OCI-LY7 (cell line): ENCODE measurements around the gene TMED7. TPM values are rescaled to one million over a fixed set of nuclear protein-coding genes. Genes with fewer than 3 reads are reported as not detected.

Source experiments
- BruUV-seq: library from RNA; stranded (reverse); fragments of 400-500 nt; replicated peaks from 2 replicates; lab custom pipeline; 2021; lab: Mats Ljungman, UMichigan
- CTCF ChIA-PET: fragments of 300-600 bp; sonication (Branson Sonifier 250); formaldehyde crosslinking; loops from one replicate; lab custom pipeline; 2022; ENCODE audit warnings: antibody characterized with exemption; ENCODE audit not compliant: unreplicated experiment; lab: Charles Lee
- POLR2A ChIA-PET: fragments of 300-600 bp; sonication (Branson Sonifier 250); formaldehyde crosslinking; loops from one replicate; lab custom pipeline; 2022; ENCODE audit warnings: antibody characterized with exemption; lab: Charles Lee
- DNase-seq: peaks from one replicate; pipeline ENCODE4 v3.0.0-alpha.2; 2015; ENCODE audit warnings: low spot score
- H2AFZ ChIP-seq: fragments of 200-600 bp; sonication (generic), shearing (Covaris generic); 2 replicates; pipeline ENCODE4 v1.6.1; 2014; ENCODE audit warnings: mild to moderate bottlenecking, antibody characterized with exemption, low read length, moderate library complexity
- H3K27ac ChIP-seq: fragments of 200-600 bp; sonication (generic); 2 replicates; pipeline ENCODE4 v1.5.1; 2014; ENCODE audit warnings: mixed run types, low read depth, mild to moderate bottlenecking, moderate library complexity, low read length, inconsistent platforms; ENCODE audit not compliant: poor library complexity, severe bottlenecking
- H3K36me3 ChIP-seq: fragments of 200-600 bp; sonication (generic); 2 replicates; pipeline ENCODE4 v1.6.1; 2014; ENCODE audit warnings: mild to moderate bottlenecking, antibody characterized with exemption, low read length, moderate library complexity, mixed read lengths; ENCODE audit not compliant: insufficient read depth
- H3K4me1 ChIP-seq: fragments of 200-600 bp; sonication (generic); 2 replicates; pipeline ENCODE4 v1.5.1; 2014; ENCODE audit warnings: mild to moderate bottlenecking, low read length; ENCODE audit not compliant: insufficient read depth, poor library complexity, severe bottlenecking
- H3K4me2 ChIP-seq: fragments of 200-600 bp; sonication (generic); 2 replicates; pipeline ENCODE4 v1.6.1; 2014; ENCODE audit warnings: mild to moderate bottlenecking, low read length
- H3K4me3 ChIP-seq: fragments of 200-600 bp; sonication (generic); 2 replicates; pipeline ENCODE4 v1.5.1; 2014; ENCODE audit warnings: mild to moderate bottlenecking, low read depth, low read length; ENCODE audit not compliant: poor library complexity, severe bottlenecking
- H3K79me2 ChIP-seq: fragments of 200-600 bp; sonication (generic); 2 replicates; pipeline ENCODE4 v1.6.1; 2016; ENCODE audit warnings: low read depth, mild to moderate bottlenecking, low read length, moderate library complexity, mixed read lengths; ENCODE audit not compliant: insufficient read depth
- H3K9me2 ChIP-seq: fragments of 200-600 bp; sonication (generic); 2 replicates; pipeline ENCODE4 v1.6.1; 2016; ENCODE audit warnings: mild to moderate bottlenecking, low read length, mixed read lengths; ENCODE audit not compliant: insufficient read depth
- H3K9me3 ChIP-seq: fragments of 200-600 bp; sonication (generic); 2 replicates; pipeline ENCODE4 v1.6.1; 2014; ENCODE audit warnings: mild to moderate bottlenecking, mixed run types, low read length, mixed read lengths
- H4K20me1 ChIP-seq: fragments of 200-600 bp; sonication (generic); 2 replicates; pipeline ENCODE4 v1.6.1; 2014; ENCODE audit warnings: mild to moderate bottlenecking, antibody characterized with exemption, low read length, moderate library complexity, mixed read lengths; ENCODE audit not compliant: insufficient read depth
- EZH2phosphoT487 ChIP-seq: fragments of 200-600 bp; sonication (generic); IDR thresholded peaks from 2 replicates; pipeline ENCODE4 v1.6.1; 2018; ENCODE audit warnings: low read depth, borderline replicate concordance, mild to moderate bottlenecking, mixed run types, antibody characterized with exemption, low read length, moderate library complexity, mixed read lengths
- intact Hi-C: fragments of 100-400 bp; cut with micrococcal nuclease; formaldehyde crosslinking; loops from one replicate; pipeline ENCODE4 v1.10.0; 2022; ENCODE audit not compliant: unreplicated experiment
- total RNA-seq, 2 experiments: library from RNA; depleted of rRNA in 1 of 2; stranded (reverse); fragments of >200 nt in 1 of 2; shearing (Covaris generic) in 1 of 2; gene quantifications; 2 replicates each; pipeline ENCODE4 v1.2.3, GENCODE V29; 2014 to 2022
- TF ChIP-seq, protein P1 (sequence below): fragments of 200-600 bp; sonication (generic); conservative IDR thresholded peaks from 2 replicates; pipeline ENCODE4 v1.5.1; 2014; ENCODE audit warnings: mild to moderate bottlenecking, antibody characterized with exemption, low read length, moderate library complexity, mixed read lengths

TMED7 gene
- total RNA-seq, 2 experiments from 2014 or later, result 35.8 to 55.1 TPM

DNA sequence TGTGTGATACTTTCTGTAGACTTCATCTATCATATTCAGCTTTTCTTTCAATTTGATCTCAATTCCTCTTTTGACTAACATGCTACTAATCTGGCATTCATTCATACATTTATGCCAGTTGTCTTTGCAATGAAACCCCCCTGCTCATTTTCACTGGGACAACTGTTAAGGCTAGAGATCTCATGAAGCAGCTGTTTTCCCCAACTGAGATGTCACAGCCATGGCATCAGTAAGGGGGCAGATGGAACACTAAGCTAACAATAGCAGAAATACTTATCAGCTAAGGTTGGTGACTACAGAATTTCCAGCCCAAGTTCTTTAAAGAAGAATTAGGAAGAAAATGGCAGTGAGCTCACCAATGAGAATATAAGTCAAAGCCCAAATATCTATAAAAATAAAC is 9.4 kb downstream of the TMED7 start:
- H3K4me2 ChIP-seq, result no peak overlapping the region
- H3K9me2 ChIP-seq, result no peaks in the 10 kb centered on the region
- CTCF ChIA-PET, result no interaction called here
- POLR2A ChIA-PET, result interaction anchor here (0.7 to 1.3 kb wide), 4 partner anchors 9 to 25 kb away, joined by 3 to 4 read pairs (median 4); no protein-coding TSS in a partner anchor
- peaks cover 13% of the 10 kb centered on the region for H3K79me2 ChIP-seq
- BruUV-seq, result no TSS peak
- TF ChIP-seq, protein P1, sequence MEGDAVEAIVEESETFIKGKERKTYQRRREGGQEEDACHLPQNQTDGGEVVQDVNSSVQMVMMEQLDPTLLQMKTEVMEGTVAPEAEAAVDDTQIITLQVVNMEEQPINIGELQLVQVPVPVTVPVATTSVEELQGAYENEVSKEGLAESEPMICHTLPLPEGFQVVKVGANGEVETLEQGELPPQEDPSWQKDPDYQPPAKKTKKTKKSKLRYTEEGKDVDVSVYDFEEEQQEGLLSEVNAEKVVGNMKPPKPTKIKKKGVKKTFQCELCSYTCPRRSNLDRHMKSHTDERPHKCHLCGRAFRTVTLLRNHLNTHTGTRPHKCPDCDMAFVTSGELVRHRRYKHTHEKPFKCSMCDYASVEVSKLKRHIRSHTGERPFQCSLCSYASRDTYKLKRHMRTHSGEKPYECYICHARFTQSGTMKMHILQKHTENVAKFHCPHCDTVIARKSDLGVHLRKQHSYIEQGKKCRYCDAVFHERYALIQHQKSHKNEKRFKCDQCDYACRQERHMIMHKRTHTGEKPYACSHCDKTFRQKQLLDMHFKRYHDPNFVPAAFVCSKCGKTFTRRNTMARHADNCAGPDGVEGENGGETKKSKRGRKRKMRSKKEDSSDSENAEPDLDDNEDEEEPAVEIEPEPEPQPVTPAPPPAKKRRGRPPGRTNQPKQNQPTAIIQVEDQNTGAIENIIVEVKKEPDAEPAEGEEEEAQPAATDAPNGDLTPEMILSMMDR, result no peak
- TF ChIP-seq EZH2phosphoT487, result no peak
- H3K4me3 ChIP-seq, result no peak overlapping the region
- peaks cover 87% of the 10 kb centered on the region for H3K36me3 ChIP-seq
- H3K4me1 ChIP-seq, result no peaks in the 10 kb centered on the region
- H4K20me1 ChIP-seq, result peaks cover 13% of the 10 kb centered on the region; the same call in 1 of the 2 replicates
- H3K27ac ChIP-seq, result no peak overlapping the region
- no peak for DNase-seq
- H2AFZ ChIP-seq, result no peak overlapping the region
- intact Hi-C loops, result no loop called here
- H3K9me3 ChIP-seq, result no peaks in the 10 kb centered on the region

DNA sequence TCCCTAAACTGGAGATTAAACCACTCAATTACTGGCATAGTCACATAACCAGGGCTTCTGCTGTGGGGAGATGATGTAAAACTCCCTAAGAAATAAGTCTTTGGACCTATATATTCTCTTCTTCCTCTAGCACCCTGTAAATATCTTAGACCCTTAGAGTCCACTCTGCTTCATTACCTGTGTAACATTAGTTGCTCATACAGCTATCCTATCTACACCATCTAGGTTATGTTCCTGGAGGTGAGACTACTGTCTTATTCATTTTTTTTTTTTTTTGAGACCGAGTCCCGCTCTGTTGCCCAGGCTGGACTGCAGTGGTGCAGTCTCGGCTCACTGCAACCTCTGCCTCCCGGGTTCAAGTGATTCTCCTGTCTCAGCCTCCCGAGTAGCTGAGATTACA is 14.0 kb downstream of the TMED7 start:
- Histone ChIP-seq H3K4me2 (no peak overlapping the region), H3K79me2 (no peaks in the 10 kb centered on the region; the same call in none of the 2 replicates), H3K9me2 (no peaks in the 10 kb centered on the region; the same call in 1 of the 2 replicates), H3K36me3 (peaks cover 52% of the 10 kb centered on the region), H3K9me3 (no peaks in the 10 kb centered on the region), H3K4me1 (no peaks in the 10 kb centered on the region), H3K4me3 (no peak overlapping the region), H3K27ac (no peak overlapping the region), H4K20me1 (peaks cover 9% of the 10 kb centered on the region; the same call in 1 of the 2 replicates), H2AFZ (no peak overlapping the region)
- ChIA-PET POLR2A (no interaction called here), CTCF (no interaction called here)
- no peak for DNase-seq
- intact Hi-C loops, result no loop called here
- BruUV-seq, result no TSS peak
- TF ChIP-seq, protein P1, result no peak

DNA sequence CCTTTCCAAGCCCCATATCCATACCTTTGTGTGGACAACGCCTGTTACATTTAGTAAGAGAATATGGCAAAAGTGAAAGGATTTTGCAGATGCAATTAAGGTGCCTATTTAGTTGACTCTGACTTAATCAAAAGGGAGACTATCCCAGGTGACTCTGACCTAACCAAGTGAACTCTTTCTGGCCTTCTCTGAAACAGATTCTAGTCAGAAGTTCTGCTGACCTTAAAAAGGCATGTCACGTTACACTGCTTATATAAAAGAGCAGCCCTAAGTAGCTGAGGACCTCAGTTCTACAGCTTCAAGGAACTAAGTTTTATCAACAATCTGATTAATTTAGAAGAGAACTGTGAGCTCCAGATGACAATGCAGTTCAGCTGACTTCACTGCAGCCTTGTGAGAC is 17.9 kb downstream of the TMED7 start:
- no peaks in the 10 kb centered on the region; the same call in 1 of the 2 replicates for H3K9me2 ChIP-seq
- no peak overlapping the region for H3K4me3 ChIP-seq
- peaks cover 20% of the 10 kb centered on the region; the same call in 1 of the 2 replicates for H3K36me3 ChIP-seq
- TF ChIP-seq, protein P1, result no peak
- no peak for TF ChIP-seq EZH2phosphoT487
- ChIA-PET POLR2A (interaction anchor here (1.0 to 2.1 kb wide), 4 partner anchors 11 to 238 kb away, joined by 3 to 8 read pairs (median 6); no protein-coding TSS in a partner anchor), CTCF (no interaction called here)
- H3K4me2 ChIP-seq, result no peak overlapping the region
- peaks cover 4% of the 10 kb centered on the region; the same call in 1 of the 2 replicates for H4K20me1 ChIP-seq
- BruUV-seq, result no TSS peak
- H3K79me2 ChIP-seq, result no peaks in the 10 kb centered on the region
- no peaks in the 10 kb centered on the region for H3K9me3 ChIP-seq
- DNase-seq, result no peak
- no peak overlapping the region for H2AFZ ChIP-seq
- intact Hi-C loops, result no loop called here
- no peaks in the 10 kb centered on the region for H3K4me1 ChIP-seq
- no peak overlapping the region for H3K27ac ChIP-seq
